K562 (cell line): ENCODE data around the gene AIFM1. TPM values are rescaled to one million over a fixed set of nuclear protein-coding genes. Genes with fewer than 3 reads are reported as not detected.
A peak's percentile ranks its signal among the peaks of the same experiment; 100 is the strongest.

ENCODE experiments used
- DDX20 ChIP-seq: fragments of 450-650 bp; IDR thresholded peaks from 2 replicates; pipeline ENCODE4 v1.6.1; 2016; ENCODE audit warnings: missing genetic modification characterization, low read depth, mild to moderate bottlenecking, missing compliant biosample characterization, moderate library complexity
- FOXJ3 ChIP-seq: sonication (generic); formaldehyde crosslinking; IDR thresholded peaks from 2 replicates; pipeline ENCODE4 v1.4.0; 2020; ENCODE audit warnings: mild to moderate bottlenecking, missing genetic modification reagents
- ILK ChIP-seq: fragments of 450-650 bp; IDR thresholded peaks from 2 replicates; pipeline ENCODE4 v1.6.1; 2016; ENCODE audit warnings: missing genetic modification characterization, low read depth, mild to moderate bottlenecking, missing compliant biosample characterization, moderate library complexity, borderline replicate concordance
- NCOA6 ChIP-seq: fragments of 450-650 bp; IDR thresholded peaks from 2 replicates; pipeline ENCODE4 v1.6.1; 2017; ENCODE audit warnings: mild to moderate bottlenecking
- PYGO2 ChIP-seq: fragments of 450-650 bp; IDR thresholded peaks from 2 replicates; pipeline ENCODE4 v1.6.1; 2016; ENCODE audit warnings: mild to moderate bottlenecking, missing genetic modification characterization, moderate library complexity, missing compliant biosample characterization
- RBFOX2 ChIP-seq: fragments of 200-400 bp; formaldehyde crosslinking; IDR thresholded peaks from 2 replicates; pipeline ENCODE4 v1.6.1; 2017; ENCODE audit warnings: low read depth, mild to moderate bottlenecking, low read length, moderate library complexity
- RCOR1 ChIP-seq, 2 experiments: IDR thresholded peaks; 2 replicates each; pipeline ENCODE4 v1.6.1; 2012; ENCODE audit warnings: low read depth in 2 of 2, low read length in 2 of 2, borderline replicate concordance in 1 of 2, improper control_type of control experiment in 1 of 2
- SMARCA4 ChIP-seq: fragments of 450-650 bp; IDR thresholded peaks from 2 replicates; pipeline ENCODE4 v1.6.1; 2016
- TAF7 ChIP-seq: fragments of 450-650 bp; IDR thresholded peaks from 2 replicates; pipeline ENCODE4 v1.6.1; 2016; ENCODE audit warnings: missing genetic modification characterization, missing compliant biosample characterization
- ZNF668 ChIP-seq: fragments of 250-450 bp; sonication (Bioruptor Pico); IDR thresholded peaks from 2 replicates; pipeline ENCODE4 v1.8.0; 2022; ENCODE audit warnings: mild to moderate bottlenecking, inconsistent platforms
- ZNF766 ChIP-seq: fragments of 200-800 bp; sonication (Bioruptor generic); conservative IDR thresholded peaks from 2 replicates; pipeline ENCODE4 v1.6.1; 2016; ENCODE audit warnings: missing genetic modification characterization, missing compliant biosample characterization
- polyA plus RNA-seq, 8 experiments: library from polyadenylated mRNA; depleted of rRNA in 4 of 8; stranded (reverse) in 5 of 8; unstranded in 3 of 8; fragments of >200 nt; fragmentation: Nextera tagmentation in 2 of 8; fragmentation: Illumina TruSeq in 1 of 8; extraction: Ambion mirVana in 2 of 8; extraction: Trizol in 1 of 8; gene quantifications; 2 replicates each; pipeline versions ENCODE4 v1.2.1 to v1.2.3, GENCODE V29; 2011 to 2014; ENCODE audit warnings: inconsistent platforms in 1 of 8, missing spikeins in 1 of 8
- total RNA-seq, 7 experiments: library from RNA; depleted of rRNA in 6 of 7; stranded (reverse); fragments of >200 nt in 6 of 7; fragmentation: Illumina TruSeq in 2 of 7; extraction: Trizol in 2 of 7; gene quantifications; 2 replicates each; pipeline versions ENCODE4 v1.2.1 to v1.2.3, GENCODE V29; 2011 to 2021; ENCODE audit warnings: low replicate concordance in 1 of 7
- TF ChIP-seq, protein P1 (sequence below), 2 experiments: fragments of 450-650 bp; IDR thresholded peaks; 2 replicates each; pipeline ENCODE4 v1.6.1; 2016; ENCODE audit warnings: mild to moderate bottlenecking in 2 of 2, borderline replicate concordance in 1 of 2, low read depth in 1 of 2, moderate library complexity in 1 of 2
- TF ChIP-seq, protein P2 (sequence below), 3 experiments: fragments of 200-800 bp in 1 of 3; fragments of 250-450 bp in 1 of 3; fragments of 450-650 bp in 1 of 3; sonication (Bioruptor Pico) in 1 of 3; sonication (Bioruptor generic) in 1 of 3; formaldehyde crosslinking in 1 of 3; IDR thresholded peaks; 2 replicates each; pipeline versions ENCODE4 v1.6.1 to v1.8.0; 2016 to 2022; ENCODE audit warnings: mild to moderate bottlenecking in 2 of 3, missing genetic modification characterization in 2 of 3, missing compliant biosample characterization in 1 of 3, moderate library complexity in 1 of 3
- TF ChIP-seq, protein P3 (sequence below), 3 experiments: fragments of 200-800 bp in 1 of 3; sonication (Bioruptor generic) in 1 of 3; sonication (generic) in 1 of 3; formaldehyde crosslinking in 1 of 3; IDR thresholded peaks; 2 replicates each; pipeline versions ENCODE4 v1.6.1 to v1.8.0; 2016 to 2022; ENCODE audit warnings: mild to moderate bottlenecking in 2 of 3, missing compliant biosample characterization in 2 of 3, missing genetic modification characterization in 2 of 3, missing genetic modification reagents in 1 of 3

AIFM1 gene
- total and polyA plus RNA-seq, 9 of the 15 experiments (the other 6 are each of a cell fraction or from before 2014, with no cell fraction given), result 51.0 to 117 (median 91.2) TPM

DNA sequence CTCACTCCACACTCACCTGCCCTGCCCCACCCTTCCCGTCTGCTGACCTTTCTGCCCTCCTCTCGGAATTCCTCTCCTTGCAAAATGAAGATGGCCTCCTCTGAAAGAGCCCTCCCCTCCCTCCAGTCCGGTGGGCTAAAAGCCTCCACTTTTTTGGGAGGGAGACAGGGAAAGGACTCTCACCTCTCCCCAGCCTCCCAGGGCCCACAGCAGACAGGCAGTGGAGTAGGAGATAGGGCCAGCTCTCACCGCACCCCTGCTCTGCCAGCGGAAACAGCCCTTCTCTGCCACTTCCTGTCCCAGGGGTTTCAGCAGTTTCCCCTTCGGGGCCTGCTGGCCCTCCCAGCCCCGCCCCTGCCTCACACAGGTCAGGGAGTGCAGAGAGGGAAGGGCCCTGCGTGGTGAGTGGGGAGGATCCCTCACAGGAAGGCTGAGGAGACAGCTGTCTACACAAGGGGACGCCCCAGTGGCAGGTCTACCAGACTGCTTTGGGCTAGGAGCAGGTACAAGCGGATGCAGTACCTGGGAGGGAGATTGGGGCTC is 73.6 kb downstream of the AIFM1 start (continued):
- TF ChIP-seq, protein P1, sequence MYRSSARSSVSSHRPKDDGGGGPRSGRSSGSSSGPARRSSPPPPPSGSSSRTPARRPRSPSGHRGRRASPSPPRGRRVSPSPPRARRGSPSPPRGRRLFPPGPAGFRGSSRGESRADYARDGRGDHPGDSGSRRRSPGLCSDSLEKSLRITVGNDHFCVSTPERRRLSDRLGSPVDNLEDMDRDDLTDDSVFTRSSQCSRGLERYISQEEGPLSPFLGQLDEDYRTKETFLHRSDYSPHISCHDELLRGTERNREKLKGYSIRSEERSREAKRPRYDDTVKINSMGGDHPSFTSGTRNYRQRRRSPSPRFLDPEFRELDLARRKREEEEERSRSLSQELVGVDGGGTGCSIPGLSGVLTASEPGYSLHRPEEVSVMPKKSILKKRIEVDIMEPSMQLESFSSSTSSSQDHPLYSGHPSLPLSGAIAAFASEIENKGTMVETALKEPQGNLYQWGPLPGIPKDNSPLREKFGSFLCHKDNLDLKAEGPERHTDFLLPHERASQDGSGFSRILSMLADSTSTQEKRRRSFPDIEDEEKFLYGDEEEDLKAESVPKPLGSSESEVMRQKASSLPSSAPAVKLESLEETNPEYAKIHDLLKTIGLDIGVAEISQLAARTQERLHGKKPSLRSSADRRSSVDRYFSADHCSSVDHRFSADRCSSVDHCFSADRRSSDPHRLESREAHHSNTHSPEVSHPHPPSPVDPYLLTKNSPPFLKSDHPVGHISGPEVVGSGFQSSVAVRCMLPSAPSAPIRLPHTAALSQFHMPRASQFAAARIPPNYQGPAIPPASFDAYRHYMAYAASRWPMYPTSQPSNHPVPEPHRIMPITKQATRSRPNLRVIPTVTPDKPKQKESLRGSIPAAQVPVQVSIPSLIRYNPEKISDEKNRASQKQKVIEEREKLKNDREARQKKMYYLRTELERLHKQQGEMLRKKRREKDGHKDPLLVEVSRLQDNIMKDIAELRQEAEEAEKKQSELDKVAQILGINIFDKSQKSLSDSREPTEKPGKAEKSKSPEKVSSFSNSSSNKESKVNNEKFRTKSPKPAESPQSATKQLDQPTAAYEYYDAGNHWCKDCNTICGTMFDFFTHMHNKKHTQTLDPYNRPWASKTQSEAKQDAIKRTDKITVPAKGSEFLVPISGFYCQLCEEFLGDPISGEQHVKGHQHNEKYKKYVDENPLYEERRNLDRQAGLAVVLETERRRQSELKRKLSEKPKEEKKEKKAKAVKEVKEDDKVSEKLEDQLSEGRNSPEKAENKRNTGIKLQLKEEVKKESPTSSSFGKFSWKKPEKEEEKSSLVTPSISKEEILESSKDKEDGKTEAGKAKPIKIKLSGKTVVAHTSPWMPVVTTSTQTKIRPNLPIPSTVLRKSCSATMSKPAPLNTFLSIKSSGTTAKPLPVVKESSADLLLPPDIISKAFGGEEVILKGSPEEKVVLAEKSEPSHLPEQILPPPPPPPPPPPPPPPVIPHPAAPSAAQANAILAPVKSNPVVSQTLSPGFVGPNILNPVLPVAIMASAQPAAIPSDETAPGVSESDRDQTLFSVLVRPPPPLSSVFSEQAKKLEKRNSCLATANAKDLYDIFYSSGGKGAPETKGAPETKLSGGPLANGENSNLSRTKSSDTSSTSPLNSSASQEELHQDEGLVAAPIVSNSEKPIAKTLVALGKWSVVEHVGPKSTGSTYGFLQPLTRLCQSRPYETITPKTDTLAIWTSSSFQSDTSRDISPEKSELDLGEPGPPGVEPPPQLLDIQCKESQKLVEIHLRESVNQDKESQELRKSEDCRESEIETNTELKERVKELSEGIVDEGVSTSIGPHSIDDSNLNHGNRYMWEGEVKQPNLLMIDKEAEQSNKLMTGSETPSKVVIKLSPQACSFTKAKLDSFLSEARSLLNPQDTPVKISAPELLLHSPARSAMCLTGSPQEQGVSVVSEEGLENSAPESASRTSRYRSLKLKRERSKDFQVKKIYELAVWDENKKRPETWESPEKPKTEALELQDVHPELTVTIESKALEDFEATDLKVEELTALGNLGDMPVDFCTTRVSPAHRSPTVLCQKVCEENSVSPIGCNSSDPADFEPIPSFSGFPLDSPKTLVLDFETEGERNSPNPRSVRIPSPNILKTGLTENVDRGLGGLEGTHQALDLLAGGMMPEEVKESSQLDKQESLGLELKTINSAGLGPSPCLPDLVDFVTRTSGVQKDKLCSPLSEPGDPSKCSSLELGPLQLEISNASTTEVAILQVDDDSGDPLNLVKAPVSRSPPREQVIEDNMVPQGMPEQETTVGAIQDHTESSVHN (IDR thresholded peaks at IDR 0.05; ENCODE audit: borderline replicate concordance in 1 of 2, low read depth in 1 of 2), result no peak
- TF ChIP-seq RBFOX2, result peak; percentile 47
- TF ChIP-seq ILK (tag), result no peak
- TF ChIP-seq TAF7, result no peak
- TF ChIP-seq, protein P2, sequence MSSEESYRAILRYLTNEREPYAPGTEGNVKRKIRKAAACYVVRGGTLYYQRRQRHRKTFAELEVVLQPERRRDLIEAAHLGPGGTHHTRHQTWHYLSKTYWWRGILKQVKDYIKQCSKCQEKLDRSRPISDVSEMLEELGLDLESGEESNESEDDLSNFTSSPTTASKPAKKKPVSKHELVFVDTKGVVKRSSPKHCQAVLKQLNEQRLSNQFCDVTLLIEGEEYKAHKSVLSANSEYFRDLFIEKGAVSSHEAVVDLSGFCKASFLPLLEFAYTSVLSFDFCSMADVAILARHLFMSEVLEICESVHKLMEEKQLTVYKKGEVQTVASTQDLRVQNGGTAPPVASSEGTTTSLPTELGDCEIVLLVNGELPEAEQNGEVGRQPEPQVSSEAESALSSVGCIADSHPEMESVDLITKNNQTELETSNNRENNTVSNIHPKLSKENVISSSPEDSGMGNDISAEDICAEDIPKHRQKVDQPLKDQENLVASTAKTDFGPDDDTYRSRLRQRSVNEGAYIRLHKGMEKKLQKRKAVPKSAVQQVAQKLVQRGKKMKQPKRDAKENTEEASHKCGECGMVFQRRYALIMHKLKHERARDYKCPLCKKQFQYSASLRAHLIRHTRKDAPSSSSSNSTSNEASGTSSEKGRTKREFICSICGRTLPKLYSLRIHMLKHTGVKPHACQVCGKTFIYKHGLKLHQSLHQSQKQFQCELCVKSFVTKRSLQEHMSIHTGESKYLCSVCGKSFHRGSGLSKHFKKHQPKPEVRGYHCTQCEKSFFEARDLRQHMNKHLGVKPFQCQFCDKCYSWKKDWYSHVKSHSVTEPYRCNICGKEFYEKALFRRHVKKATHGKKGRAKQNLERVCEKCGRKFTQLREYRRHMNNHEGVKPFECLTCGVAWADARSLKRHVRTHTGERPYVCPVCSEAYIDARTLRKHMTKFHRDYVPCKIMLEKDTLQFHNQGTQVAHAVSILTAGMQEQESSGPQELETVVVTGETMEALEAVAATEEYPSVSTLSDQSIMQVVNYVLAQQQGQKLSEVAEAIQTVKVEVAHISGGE (CRISPR knock-in tag; IDR thresholded peaks at IDR 0.05), result no peak
- TF ChIP-seq, protein P3, sequence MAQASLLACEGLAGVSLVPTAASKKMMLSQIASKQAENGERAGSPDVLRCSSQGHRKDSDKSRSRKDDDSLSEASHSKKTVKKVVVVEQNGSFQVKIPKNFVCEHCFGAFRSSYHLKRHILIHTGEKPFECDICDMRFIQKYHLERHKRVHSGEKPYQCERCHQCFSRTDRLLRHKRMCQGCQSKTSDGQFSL (CRISPR knock-in tag; IDR thresholded peaks at IDR 0.05), result no peak
- TF ChIP-seq, protein P3 (tag; IDR thresholded peaks at IDR 0.05), result no peak
- TF ChIP-seq ZNF668 (CRISPR knock-in tag), result no peak
- no peak for TF ChIP-seq DDX20 (tag)
- TF ChIP-seq SMARCA4, result no peak
- TF ChIP-seq ZNF766 (CRISPR knock-in tag), result no peak
- TF ChIP-seq FOXJ3, result no peak
- no peak for TF ChIP-seq PYGO2 (tag)
- no peak for TF ChIP-seq NCOA6
- peak in 1 of 2 experiments; percentile 51; a peak in 2 of 4 replicates for TF ChIP-seq RCOR1 (IDR thresholded peaks at IDR 0.05; ENCODE audit: borderline replicate concordance in 1 of 2, low read depth in 2 of 2, low read length in 2 of 2)
